ENCODE results near the gene ACVRL1. TPM values are rescaled to one million over a fixed set of nuclear protein-coding genes. Genes with fewer than 3 reads are reported as not detected.

Gene ACVRL1
- total and polyA plus RNA-seq, 4 donors, result 3.1 to 7.9 (median 6.1) TPM

GRCh38 chr12:51970904-51971646, 63.8 kb downstream of the ACVRL1 start:
- Histone ChIP-seq H3K27me3 (ENCODE audit: control insufficient read depth in 4 of 4, insufficient read depth in 4 of 4, low read length in 3 of 4) (no peaks in the 10 kb centered on the region), H3K9ac (ENCODE audit: low read depth in 1 of 2, low read length in 2 of 2) (no peak overlapping the region), H3K4me1 (ENCODE audit: control insufficient read depth in 4 of 4, insufficient read depth in 4 of 4, low read length in 3 of 4) (peaks cover 27 to 59% (median 50%) of the 10 kb centered on the region in 4 donors), H3K9me3 (ENCODE audit: control insufficient read depth in 4 of 4, low read length in 3 of 4) (no peaks in the 10 kb centered on the region), H3K4me3 (ENCODE audit: low read depth in 1 of 3, low read length in 3 of 3) (no peak overlapping the region), H3K27ac (ENCODE audit: low read depth in 1 of 2, low read length in 2 of 2) (peak overlapping the region; percentile 72 to 77), H3K36me3 (ENCODE audit: control insufficient read depth in 4 of 4, insufficient read depth in 3 of 4, low read depth in 1 of 4, low read length in 3 of 4) (peaks cover 3 to 5% (median 4%) of the 10 kb centered on the region in 4 donors)
- no peak for DNase-seq (ENCODE audit: low spot score)
- WGBS, result 78% methylated on average over 13 of the region's 13 CpGs
- TF ChIP-seq CTCF (IDR thresholded peaks at IDR 0.05; ENCODE audit: low read depth, low read length, missing input control) (peak; percentile 12), ZBTB33 (IDR thresholded peaks at IDR 0.05) (no peak)

GRCh38 chr12:51971679-51972421, 64.5 kb downstream of the ACVRL1 start:
- H3K36me3 ChIP-seq (ENCODE audit: control insufficient read depth in 4 of 4, insufficient read depth in 3 of 4, low read depth in 1 of 4, low read length in 3 of 4), result peaks cover 4 to 10% (median 6%) of the 10 kb centered on the region in 4 donors
- no peak overlapping the region for H3K4me3 ChIP-seq (ENCODE audit: low read depth in 1 of 3, low read length in 3 of 3)
- DNase-seq (ENCODE audit: low spot score), result no peak
- H3K9ac ChIP-seq (ENCODE audit: low read depth in 1 of 2, low read length in 2 of 2), result peak overlapping the region in 1 of 2 donors; percentile 20
- peak overlapping the region; percentile 72 to 77 for H3K27ac ChIP-seq (ENCODE audit: low read depth in 1 of 2, low read length in 2 of 2)
- H3K4me1 ChIP-seq (ENCODE audit: control insufficient read depth in 4 of 4, insufficient read depth in 4 of 4, low read length in 3 of 4), result peaks cover 29 to 67% (median 57%) of the 10 kb centered on the region in 4 donors
- H3K27me3 ChIP-seq (ENCODE audit: control insufficient read depth in 4 of 4, insufficient read depth in 4 of 4, low read length in 3 of 4), result no peaks in the 10 kb centered on the region
- TF ChIP-seq YY1 (IDR thresholded peaks at IDR 0.05) (peak; percentile 9), TAF1 (conservative IDR thresholded peaks at IDR 0.05) (no peak), HNF4A (conservative IDR thresholded peaks at IDR 0.05) (peak in 1 of 2 donors; percentile 40), CTCF (IDR thresholded peaks at IDR 0.05; ENCODE audit: low read depth, low read length, missing input control) (no peak), RXRA (IDR thresholded peaks at IDR 0.05) (peak; percentile 30 to 44), HNF4G (IDR thresholded peaks at IDR 0.05) (no peak), FOXA2 (IDR thresholded peaks at IDR 0.05) (no peak), JUND (IDR thresholded peaks at IDR 0.05) (peak in 1 of 2 donors; percentile 15)
- H3K9me3 ChIP-seq (ENCODE audit: control insufficient read depth in 4 of 4, low read length in 3 of 4), result no peaks in the 10 kb centered on the region
- 67% methylated on average over 4 of the region's 4 CpGs for WGBS

Data from liver (tissue), 9 donors.